Head of caudate nucleus (tissue), 42 donors: ENCODE data around the gene TMEM245.

Experiments
- DNase-seq, 42 donors: peaks; one replicate each; pipeline versions ENCODE4 v3.0.0 to v3.0.0-alpha.2; 2020 to 2021; ENCODE audit warnings: mixed read lengths in 7 of 42
- intact Hi-C: fragments of 100-400 bp; cut with DNase I; formaldehyde crosslinking; loops from one replicate; pipeline ENCODE4 v1.15.0; 2022

Gene TMEM245

GRCh38 chr9:109110329-109111021, 9.3 kb downstream of the TMEM245 start:
- intact Hi-C loops: no loop called here
- DNase-seq: no peak

- intact Hi-C loops: no loop called here
- no peak for DNase-seq
Observed at GRCh38 chr9:109109967-109110328, 9.8 kb downstream of the TMEM245 start.

GRCh38 chr9:109108318-109108717, 11.4 kb downstream of the TMEM245 start:
- intact Hi-C loops: no loop called here
- DNase-seq: no peak

GRCh38 chr9:109107402-109108240, 12.1 kb downstream of the TMEM245 start:
- intact Hi-C loops: no loop called here
- peak in 8 of 42 donors; percentile 11 to 49 (median 32) for DNase-seq

- no peak for DNase-seq
- intact Hi-C loops: no loop called here
Observed at GRCh38 chr9:109101810-109102209, 17.9 kb downstream of the TMEM245 start.

- no peak for DNase-seq
- intact Hi-C loops: no loop called here
Observed at GRCh38 chr9:109101202-109101595, 18.5 kb downstream of the TMEM245 start.

- no peak for DNase-seq
- intact Hi-C loops: no loop called here
Observed at GRCh38 chr9:109100543-109101201, 19.1 kb downstream of the TMEM245 start.

GRCh38 chr9:109098960-109099308, 20.8 kb downstream of the TMEM245 start:
- intact Hi-C loops: no loop called here
- DNase-seq: peak in 1 of 42 donors; percentile 4

GRCh38 chr9:109098171-109098959, 21.4 kb downstream of the TMEM245 start:
- peak in 25 of 42 donors; percentile 11 to 71 (median 38) for DNase-seq

GRCh38 chr9:109097146-109097545, 22.6 kb downstream of the TMEM245 start:
- intact Hi-C loops: no loop called here
- no peak for DNase-seq

More at GRCh38 chr9:109098171-109098959, 21.4 kb downstream of the TMEM245 start:
- intact Hi-C loops: no loop called here

- DNase-seq: no peak
- intact Hi-C loops: no loop called here
Observed at GRCh38 chr9:109095321-109095720, 24.4 kb downstream of the TMEM245 start.

GRCh38 chr9:109094268-109094667, 25.5 kb downstream of the TMEM245 start:
- DNase-seq: no peak
- intact Hi-C loops: no loop called here

- DNase-seq: no peak
- intact Hi-C loops: no loop called here
Observed at GRCh38 chr9:109092587-109092986, 27.2 kb downstream of the TMEM245 start.

GRCh38 chr9:109092051-109092580, 27.6 kb downstream of the TMEM245 start:
- no peak for DNase-seq
- intact Hi-C loops: no loop called here

- intact Hi-C loops: no loop called here
- no peak for DNase-seq
Observed at GRCh38 chr9:109088221-109088620, 31.5 kb downstream of the TMEM245 start.

- DNase-seq: no peak
- intact Hi-C loops: no loop called here
Observed at GRCh38 chr9:109087795-109088194, 32.0 kb downstream of the TMEM245 start.

GRCh38 chr9:109086221-109086620, 33.5 kb downstream of the TMEM245 start:
- intact Hi-C loops: no loop called here
- DNase-seq: peak in 1 of 42 donors; percentile 8

- intact Hi-C loops: no loop called here
- DNase-seq: no peak
Observed at GRCh38 chr9:109085510-109085909, 34.2 kb downstream of the TMEM245 start.

GRCh38 chr9:109083813-109084405, 35.8 kb downstream of the TMEM245 start:
- DNase-seq: peak in 1 of 42 donors; percentile 18
- intact Hi-C loops: no loop called here
